GM12872 (cell line): ENCODE data around the gene NCAM1.

Source experiments
- CTCF ChIP-seq: IDR thresholded peaks from 3 replicates; pipeline ENCODE4 v1.5.1; 2011; ENCODE audit warnings: low read depth, mild to moderate bottlenecking, low read length, moderate library complexity; ENCODE audit not compliant: insufficient read depth

Gene NCAM1

GRCh38 chr11:113192121-113192925 lies 231.1 kb downstream of the NCAM1 start:
- no peak for TF ChIP-seq CTCF

GRCh38 chr11:113193016-113193415 lies 231.8 kb downstream of the NCAM1 start:
- TF ChIP-seq CTCF, result no peak

- TF ChIP-seq CTCF, result no peak
Measured at GRCh38 chr11:113193946-113194345, 232.7 kb downstream of the NCAM1 start.

- no peak for TF ChIP-seq CTCF
Measured at GRCh38 chr11:113195728-113196127, 234.5 kb downstream of the NCAM1 start.

GRCh38 chr11:113197446-113197845 lies 236.2 kb downstream of the NCAM1 start:
- no peak for TF ChIP-seq CTCF

GRCh38 chr11:113198972-113199661 lies 237.9 kb downstream of the NCAM1 start:
- TF ChIP-seq CTCF, result no peak

- no peak for TF ChIP-seq CTCF
Measured at GRCh38 chr11:113199866-113200265, 238.6 kb downstream of the NCAM1 start.
